ENCODE data around the gene PSMC5.
"Not testable (repeated sequence)": the region's sequence is repeated elsewhere in the genome, so short reads cannot be mapped to it uniquely, and the experiment has no call there.

Gene PSMC5

DNA sequence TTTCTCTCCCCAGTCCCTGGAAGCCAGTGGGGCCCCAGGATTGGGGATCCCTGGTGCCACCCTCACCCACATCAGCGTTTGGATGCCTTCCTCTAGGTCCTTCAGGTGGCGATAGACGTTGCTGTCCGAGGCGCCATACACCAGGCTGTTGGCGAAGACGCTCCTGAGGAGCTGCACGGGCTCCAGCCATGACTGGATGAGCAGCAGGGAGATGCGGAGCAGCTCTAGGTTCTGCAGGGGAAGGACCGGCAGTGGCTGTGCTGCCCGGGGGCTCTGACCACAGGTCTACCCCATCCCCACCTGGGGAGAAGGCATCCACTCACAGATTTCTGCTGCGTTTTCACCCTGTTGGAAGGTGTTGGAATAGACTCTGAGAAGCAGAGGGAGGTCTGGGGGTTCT is 53.5 kb downstream of the PSMC5 start:
- H3K9me3 ChIP-seq (ENCODE audit: insufficient read depth, low read depth, low read length), result peaks cover 4% of the 10 kb centered on the region
- no peak overlapping the region for H2AFZ ChIP-seq (ENCODE audit: insufficient read depth, low read length, poor library complexity)
- no peak overlapping the region for H4K8ac ChIP-seq (ENCODE audit: low read depth, low read length)
- H2BK120ac ChIP-seq (ENCODE audit: insufficient read depth, low read length, poor library complexity), result no peak overlapping the region
- no peak overlapping the region for H3K9ac ChIP-seq (ENCODE audit: low read length)
- no peak overlapping the region for H2AK5ac ChIP-seq (ENCODE audit: low read length)
- H3K14ac ChIP-seq (ENCODE audit: low read length), result no peak overlapping the region
- H3K27ac ChIP-seq (ENCODE audit: low read depth, low read length), result no peak overlapping the region
- no peaks in the 10 kb centered on the region for H3K36me3 ChIP-seq (ENCODE audit: control insufficient read depth in 1 of 2, insufficient read depth in 2 of 2, low read length in 2 of 2)
- H3K79me2 ChIP-seq (ENCODE audit: control insufficient read depth, insufficient read depth, low read length, poor library complexity), result no peaks in the 10 kb centered on the region
- H3K27me3 ChIP-seq (ENCODE audit: insufficient read depth, low read length), result no peaks in the 10 kb centered on the region
- no peak overlapping the region for H3K4me3 ChIP-seq (ENCODE audit: low read depth, low read length)
- H3K23ac ChIP-seq (ENCODE audit: low read length), result no peak overlapping the region
- WGBS (ENCODE audit: extremely low coverage, insufficient coverage, insufficient read length), result no CpG with 5 or more reads among the region's 12 CpGs
- no peak overlapping the region for H2BK12ac ChIP-seq (ENCODE audit: low read length)
- H4K91ac ChIP-seq (ENCODE audit: low read depth, low read length), result no peak overlapping the region
- no peak overlapping the region for H3K18ac ChIP-seq (ENCODE audit: low read length)
- H3K4me2 ChIP-seq (ENCODE audit: low read length), result no peak overlapping the region
- H3K79me1 ChIP-seq (ENCODE audit: low read length), result no peaks in the 10 kb centered on the region
- no peak overlapping the region for H4K12ac ChIP-seq (ENCODE audit: low read depth, low read length)
- no peak for DNase-seq
- no peak overlapping the region for H2BK5ac ChIP-seq (ENCODE audit: low read depth, low read length, poor library complexity)
- H3K4me1 ChIP-seq (ENCODE audit: control insufficient read depth in 1 of 2, insufficient read depth in 2 of 2, low read length in 2 of 2), result peaks cover 3% of the 10 kb centered on the region in 2 experiments
- H3K4ac ChIP-seq (ENCODE audit: low read depth, low read length), result no peak overlapping the region

- not testable (repeated sequence) for H3K4me2 ChIP-seq (ENCODE audit: low read length); H3K27me3 ChIP-seq (ENCODE audit: insufficient read depth, low read length); H3K18ac ChIP-seq (ENCODE audit: low read length); H2BK12ac ChIP-seq (ENCODE audit: low read length); H3K23ac ChIP-seq (ENCODE audit: low read length); H3K9me3 ChIP-seq (ENCODE audit: insufficient read depth, low read depth, low read length); H4K12ac ChIP-seq (ENCODE audit: low read depth, low read length); H3K79me2 ChIP-seq (ENCODE audit: control insufficient read depth, insufficient read depth, low read length, poor library complexity); H3K14ac ChIP-seq (ENCODE audit: low read length); H3K36me3 ChIP-seq (ENCODE audit: control insufficient read depth in 1 of 2, insufficient read depth in 2 of 2, low read length in 2 of 2); H4K8ac ChIP-seq (ENCODE audit: low read depth, low read length); H3K9ac ChIP-seq (ENCODE audit: low read length); H3K4me1 ChIP-seq (ENCODE audit: control insufficient read depth in 1 of 2, insufficient read depth in 2 of 2, low read length in 2 of 2); H3K79me1 ChIP-seq (ENCODE audit: low read length); H2AK5ac ChIP-seq (ENCODE audit: low read length); H2BK120ac ChIP-seq (ENCODE audit: insufficient read depth, low read length, poor library complexity); H2BK5ac ChIP-seq (ENCODE audit: low read depth, low read length, poor library complexity); H3K4ac ChIP-seq (ENCODE audit: low read depth, low read length); H3K27ac ChIP-seq (ENCODE audit: low read depth, low read length); H3K4me3 ChIP-seq (ENCODE audit: low read depth, low read length); H2AFZ ChIP-seq (ENCODE audit: insufficient read depth, low read length, poor library complexity); H4K91ac ChIP-seq (ENCODE audit: low read depth, low read length)
- no CpG with 5 or more reads among the region's 11 CpGs for WGBS (ENCODE audit: extremely low coverage, insufficient coverage, insufficient read length)
- DNase-seq, result peak; percentile 10 to 48
These were observed 54.1 kb downstream of the PSMC5 start for GRCh38 chr17:63881337-63881736.

Measured in trophoblast cell (in vitro differentiated cells and primary cell).